ENCODE measurements around the gene HIC2.
"Not testable (repeated sequence)": the region's sequence is repeated elsewhere in the genome, so short reads cannot be mapped to it uniquely, and the experiment has no call there.

HIC2 gene

DNA sequence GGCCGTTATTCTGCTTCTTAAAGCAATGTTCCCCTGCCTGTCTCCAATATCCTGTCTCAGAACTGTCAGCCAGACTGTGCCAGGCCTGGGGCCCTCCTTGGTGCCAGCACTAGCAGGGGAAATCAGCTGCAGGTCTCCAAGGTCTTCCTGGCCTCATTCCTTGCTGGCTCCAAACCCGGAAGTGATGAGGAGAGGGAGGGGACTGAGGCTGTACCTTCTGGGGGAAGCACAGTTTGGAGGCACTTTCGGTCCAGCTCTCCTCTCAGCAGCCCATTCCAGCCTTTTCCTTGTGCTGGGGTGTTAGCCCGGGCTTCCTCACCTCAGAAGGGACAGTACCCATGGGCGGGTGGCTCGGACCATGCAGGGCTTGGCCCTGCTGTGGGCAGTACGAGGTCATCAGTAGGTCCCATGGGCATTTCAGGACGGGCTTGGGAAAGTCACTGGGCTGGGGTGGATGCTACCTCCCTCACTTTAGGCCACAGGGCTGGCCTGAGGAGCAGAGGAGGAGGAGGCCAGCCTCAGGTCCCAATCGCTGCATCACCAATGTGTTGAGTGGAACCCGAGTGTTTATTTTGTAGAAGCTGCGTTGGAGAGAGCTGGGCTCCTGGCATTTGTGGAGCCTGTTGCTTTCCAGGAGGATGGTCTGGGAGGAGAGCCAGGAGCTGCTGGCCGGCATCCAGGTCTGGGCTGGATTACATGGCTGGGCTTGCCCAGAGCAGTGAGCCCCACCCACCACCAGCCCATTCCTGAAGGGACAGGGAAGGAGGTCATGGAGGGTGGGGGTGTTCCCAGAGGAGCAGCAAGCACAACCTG is 19.0 kb downstream of the HIC2 start:
- DNase-seq (ENCODE audit: low spot score) = not testable (repeated sequence)

DNA sequence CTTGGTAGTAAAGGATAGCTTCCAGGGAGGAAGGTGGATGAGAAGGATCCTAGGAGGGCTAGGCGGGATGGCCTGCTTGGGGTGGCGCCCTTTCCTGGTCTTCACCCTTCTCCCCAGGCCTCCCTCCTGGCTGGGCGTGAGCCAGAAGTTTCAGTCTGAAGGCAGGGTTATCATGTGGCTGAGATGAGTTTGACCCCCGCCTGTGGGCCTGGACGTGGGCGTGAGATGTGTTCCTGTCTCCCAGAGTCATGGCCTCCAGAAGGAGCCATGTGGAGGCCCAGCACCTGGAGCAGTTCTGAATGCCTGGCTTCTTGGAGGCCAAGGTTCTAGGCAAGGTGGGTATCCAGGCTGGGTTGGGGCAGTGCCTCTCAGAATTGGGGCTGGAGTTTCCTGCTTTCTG is 20.8 kb downstream of the HIC2 start:
- DNase-seq (ENCODE audit: low spot score) = not testable (repeated sequence)

DNA sequence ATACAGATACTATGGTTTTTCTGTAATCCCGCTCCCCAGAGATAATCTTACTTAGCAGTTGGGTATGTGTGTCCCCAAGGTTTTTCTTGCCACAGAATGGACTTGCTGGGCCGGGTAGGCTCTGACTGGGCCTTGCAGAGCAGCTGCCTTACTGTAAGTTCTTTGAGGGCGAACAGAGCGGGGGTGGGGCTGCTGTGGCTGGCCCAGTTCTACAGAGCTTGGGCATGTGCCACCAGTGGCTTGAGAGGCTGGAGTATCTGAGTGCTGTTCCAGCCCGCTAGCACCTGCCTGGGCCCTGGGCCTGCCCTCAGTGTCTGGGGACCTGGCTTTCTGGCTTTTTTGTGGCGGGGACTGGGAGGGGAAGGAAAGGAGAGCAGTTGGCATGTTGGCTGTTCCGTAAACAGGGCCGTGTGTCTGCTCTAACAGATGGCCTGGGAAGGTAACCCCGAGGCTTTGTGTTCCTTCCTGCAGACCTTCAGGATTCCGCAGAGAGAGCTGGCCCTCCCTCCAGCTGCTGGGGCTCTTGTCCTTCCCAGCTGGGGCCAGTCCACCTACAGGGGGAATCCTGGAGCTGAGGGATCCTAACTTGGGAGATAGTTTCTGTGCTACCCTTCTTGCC is 23.0 kb downstream of the HIC2 start:
- DNase-seq (ENCODE audit: low spot score) = not testable (repeated sequence)

DNA sequence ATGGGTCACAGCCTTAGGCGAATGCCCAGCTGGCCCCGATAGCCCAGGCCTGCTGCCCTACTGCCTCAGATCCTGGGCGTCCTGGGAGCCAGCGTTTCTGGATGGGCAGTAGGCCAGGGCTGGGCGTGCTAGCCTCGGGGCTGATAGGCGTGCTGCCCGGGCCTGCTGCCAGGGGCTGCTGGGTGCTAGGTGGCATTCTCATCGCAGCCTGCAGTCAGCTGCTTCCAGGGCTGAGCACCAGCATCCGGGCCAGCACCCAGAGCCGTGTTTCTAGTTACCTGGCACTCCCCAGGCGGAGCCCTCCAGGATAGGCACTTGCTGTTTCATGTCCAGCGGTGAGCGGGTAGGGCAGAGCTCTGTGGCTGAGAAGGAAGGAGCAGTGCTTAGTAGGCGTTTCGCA is 23.5 kb downstream of the HIC2 start:
- DNase-seq (ENCODE audit: low spot score) = not testable (repeated sequence)

DNA sequence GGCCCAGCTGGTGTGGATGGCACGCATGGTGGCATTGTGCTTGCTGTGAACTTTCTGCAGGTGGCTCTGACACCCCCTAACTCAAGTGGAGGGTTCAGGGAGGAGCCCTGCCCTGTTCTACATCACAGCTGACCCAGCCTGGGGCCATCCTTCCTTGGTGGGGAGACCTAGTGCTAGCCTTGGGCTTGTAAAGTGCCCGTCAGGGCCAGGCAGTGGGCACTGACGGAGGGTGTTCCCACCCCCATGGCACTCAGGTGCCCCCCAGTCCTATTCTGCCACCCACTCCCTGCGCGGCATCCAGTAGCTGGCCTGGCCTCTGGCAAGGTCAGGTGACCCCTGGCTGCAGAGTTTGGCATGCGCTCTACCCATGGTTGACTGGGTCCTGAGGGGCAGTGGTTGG is 24.0 kb downstream of the HIC2 start:
- not testable (repeated sequence) for DNase-seq (ENCODE audit: low spot score)

DNA sequence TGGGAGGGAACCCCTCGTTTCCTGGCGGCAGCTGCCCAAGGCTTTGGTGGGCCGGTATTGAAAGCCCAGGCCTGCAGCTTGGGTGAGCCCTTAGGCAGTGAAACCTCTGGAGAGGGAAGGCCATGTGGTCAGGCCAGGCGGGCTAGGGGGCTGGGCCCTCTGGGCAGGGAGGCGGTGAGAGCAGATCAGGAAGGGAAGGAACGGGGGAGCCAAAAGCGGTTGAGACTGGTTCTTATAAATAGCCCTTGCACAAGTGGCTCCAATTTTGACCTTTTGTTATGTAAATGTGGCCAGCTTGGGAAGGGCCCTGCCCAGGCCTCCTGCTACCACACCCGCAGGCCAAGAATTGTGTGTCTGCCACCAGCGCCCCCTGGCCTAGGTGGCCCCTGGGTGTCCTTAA is 25.0 kb downstream of the HIC2 start:
- DNase-seq (ENCODE audit: low spot score) = not testable (repeated sequence)

DNA sequence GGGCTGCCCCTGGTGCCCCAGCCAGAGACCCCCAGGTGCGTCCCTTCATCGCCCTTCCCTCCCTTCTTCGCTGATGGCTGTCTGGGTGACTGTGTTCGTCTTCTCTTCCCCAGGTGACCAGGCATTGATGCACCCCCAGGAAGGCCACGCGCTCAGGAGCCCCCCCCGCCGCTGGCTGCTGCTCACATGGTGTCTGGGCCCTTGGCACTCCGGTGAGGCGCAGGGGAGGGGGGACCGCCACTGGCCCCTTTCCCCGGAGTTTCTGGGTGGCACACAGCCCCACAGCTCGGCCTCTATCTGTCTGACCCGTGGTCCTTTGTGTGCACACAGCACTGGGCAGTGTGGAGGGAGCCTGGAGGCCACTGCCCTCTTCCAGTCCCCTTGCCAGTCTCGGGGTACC is 25.5 kb downstream of the HIC2 start:
- DNase-seq (ENCODE audit: low spot score) = not testable (repeated sequence)

DNA sequence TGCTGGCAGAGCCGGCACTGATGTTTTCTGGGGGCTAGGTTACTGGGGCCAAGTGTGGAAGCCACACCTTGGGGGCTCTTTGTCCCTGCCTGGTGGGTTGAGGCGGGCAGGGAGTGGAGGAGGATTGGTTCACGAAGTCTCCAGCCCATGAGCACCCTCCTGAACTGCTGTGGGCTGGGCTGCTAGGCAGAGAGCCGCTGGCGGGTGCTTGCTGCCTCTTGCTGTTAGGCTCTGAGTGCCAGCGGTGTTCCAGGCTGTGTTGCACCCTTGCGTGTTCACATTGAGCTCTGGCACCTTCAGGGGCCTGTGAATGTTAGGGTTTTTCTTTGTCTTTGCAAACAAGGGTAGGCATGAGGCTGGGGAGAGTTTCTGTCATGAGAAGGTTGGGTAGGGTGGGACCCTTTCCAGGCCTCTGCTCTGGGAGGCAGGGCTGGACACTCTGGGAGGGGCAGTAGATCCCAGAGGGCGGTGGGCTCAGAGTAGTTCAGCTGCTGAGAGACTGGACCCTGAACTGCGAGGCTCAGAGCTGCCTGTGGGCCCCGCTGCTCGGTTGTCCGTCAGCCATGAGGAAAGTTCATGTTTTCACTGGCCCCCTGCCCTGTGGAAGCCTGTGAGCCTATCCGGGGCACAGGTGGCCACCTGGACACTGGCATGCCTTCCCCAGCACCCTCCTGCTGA is 26.0 kb downstream of the HIC2 start:
- DNase-seq (ENCODE audit: low spot score) = no peak

DNA sequence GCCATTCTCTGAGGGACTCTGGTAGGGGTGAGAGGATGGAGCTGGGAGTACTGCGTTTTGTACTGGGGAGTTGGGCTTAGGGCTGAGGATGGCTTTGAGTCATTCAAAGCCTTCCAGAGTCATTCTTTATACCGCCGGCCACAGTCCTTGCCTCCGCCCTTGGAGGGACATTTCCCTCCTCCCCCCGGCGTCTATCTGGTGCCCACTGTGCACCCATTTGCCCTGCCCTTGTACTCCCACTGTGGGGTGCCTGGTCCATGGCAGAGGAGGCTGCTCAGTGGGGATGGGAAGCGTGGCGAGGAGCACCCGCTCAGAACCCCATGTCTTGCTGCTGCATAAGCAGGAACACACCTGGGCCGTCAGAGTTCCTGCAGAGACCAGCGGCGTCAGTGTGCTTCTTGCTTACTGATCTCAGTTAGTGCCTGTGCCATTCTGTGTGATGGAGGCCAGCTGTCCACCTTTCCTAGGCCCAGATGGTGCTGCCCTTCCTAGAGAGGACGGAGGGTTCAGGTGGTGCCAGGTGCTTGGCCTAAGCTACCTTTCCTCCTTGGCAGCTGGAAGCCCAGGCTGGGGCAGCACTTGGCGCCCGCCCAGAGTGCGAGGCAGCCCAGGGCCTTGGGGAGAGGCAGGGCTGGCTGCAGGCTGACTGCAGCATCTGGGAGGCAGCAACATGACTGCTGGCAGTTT is 26.7 kb downstream of the HIC2 start:
- no peak for DNase-seq (ENCODE audit: low spot score)

DNA sequence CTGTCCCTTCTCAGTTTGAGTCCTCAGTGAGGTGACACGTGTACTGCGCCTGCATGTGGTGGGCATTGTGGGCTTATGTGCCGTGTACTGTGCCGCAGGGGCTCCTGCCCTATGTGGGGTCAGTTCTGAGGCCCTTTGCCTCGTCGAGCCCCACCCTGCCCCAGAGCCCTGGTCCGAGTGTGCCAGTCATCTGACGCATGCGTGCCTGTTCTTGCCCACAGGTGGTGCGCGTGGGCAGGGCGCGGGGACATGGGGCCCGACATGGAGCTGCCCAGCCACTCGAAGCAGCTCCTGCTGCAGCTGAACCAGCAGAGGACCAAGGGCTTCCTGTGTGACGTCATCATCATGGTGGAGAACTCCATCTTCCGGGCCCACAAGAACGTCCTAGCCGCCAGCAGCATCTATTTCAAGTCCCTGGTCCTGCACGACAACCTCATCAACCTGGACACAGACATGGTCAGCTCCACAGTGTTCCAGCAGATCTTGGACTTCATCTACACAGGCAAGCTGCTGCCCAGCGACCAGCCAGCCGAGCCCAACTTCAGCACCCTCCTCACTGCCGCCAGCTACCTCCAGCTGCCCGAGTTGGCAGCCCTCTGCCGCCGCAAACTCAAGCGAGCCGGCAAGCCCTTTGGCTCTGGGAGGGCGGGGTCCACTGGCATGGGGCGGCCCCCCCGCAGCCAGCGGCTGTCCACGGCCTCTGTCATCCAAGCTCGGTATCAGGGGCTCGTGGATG is 27.7 kb downstream of the HIC2 start:
- DNase-seq (ENCODE audit: low spot score) = no peak

DNA sequence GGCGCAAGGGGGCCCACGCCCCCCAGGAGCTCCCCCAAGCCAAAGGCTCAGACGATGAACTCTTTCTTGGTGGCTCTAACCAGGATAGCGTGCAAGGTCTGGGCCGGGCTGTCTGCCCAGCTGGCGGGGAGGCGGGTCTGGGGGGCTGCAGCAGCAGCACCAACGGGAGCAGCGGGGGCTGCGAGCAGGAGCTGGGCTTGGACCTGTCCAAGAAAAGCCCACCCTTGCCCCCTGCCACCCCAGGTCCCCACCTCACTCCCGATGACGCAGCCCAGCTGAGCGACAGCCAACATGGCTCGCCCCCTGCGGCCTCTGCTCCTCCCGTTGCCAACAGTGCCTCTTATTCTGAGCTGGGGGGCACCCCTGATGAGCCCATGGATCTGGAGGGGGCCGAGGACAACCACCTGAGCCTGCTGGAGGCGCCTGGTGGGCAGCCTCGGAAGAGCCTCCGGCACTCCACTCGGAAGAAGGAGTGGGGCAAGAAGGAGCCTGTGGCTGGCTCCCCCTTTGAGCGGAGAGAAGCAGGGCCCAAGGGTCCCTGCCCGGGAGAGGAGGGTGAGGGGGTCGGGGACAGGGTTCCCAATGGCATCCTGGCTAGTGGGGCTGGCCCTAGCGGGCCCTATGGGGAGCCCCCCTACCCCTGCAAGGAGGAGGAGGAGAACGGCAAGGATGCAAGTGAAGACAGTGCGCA is 28.4 kb downstream of the HIC2 start:
- no peak for DNase-seq (ENCODE audit: low spot score)

DNA sequence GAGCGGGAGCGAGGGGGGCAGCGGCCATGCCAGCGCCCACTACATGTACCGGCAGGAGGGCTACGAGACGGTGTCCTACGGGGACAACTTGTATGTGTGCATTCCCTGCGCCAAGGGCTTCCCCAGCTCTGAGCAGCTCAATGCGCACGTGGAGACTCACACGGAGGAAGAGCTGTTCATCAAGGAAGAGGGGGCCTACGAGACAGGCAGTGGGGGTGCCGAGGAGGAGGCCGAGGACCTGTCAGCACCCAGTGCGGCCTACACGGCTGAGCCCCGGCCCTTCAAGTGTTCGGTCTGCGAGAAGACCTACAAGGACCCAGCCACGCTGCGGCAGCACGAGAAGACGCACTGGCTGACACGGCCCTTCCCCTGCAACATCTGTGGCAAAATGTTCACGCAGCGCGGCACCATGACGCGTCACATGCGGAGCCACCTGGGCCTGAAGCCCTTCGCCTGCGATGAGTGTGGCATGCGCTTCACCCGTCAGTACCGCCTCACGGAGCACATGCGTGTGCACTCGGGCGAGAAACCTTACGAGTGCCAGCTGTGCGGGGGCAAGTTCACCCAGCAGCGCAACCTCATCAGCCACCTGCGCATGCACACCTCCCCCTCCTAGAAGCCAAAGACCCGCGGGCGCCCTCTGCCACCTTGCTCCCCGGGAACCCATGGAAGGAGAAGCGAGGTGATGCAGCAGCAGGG is 29.1 kb downstream of the HIC2 start:
- no peak for DNase-seq (ENCODE audit: low spot score)

DNA sequence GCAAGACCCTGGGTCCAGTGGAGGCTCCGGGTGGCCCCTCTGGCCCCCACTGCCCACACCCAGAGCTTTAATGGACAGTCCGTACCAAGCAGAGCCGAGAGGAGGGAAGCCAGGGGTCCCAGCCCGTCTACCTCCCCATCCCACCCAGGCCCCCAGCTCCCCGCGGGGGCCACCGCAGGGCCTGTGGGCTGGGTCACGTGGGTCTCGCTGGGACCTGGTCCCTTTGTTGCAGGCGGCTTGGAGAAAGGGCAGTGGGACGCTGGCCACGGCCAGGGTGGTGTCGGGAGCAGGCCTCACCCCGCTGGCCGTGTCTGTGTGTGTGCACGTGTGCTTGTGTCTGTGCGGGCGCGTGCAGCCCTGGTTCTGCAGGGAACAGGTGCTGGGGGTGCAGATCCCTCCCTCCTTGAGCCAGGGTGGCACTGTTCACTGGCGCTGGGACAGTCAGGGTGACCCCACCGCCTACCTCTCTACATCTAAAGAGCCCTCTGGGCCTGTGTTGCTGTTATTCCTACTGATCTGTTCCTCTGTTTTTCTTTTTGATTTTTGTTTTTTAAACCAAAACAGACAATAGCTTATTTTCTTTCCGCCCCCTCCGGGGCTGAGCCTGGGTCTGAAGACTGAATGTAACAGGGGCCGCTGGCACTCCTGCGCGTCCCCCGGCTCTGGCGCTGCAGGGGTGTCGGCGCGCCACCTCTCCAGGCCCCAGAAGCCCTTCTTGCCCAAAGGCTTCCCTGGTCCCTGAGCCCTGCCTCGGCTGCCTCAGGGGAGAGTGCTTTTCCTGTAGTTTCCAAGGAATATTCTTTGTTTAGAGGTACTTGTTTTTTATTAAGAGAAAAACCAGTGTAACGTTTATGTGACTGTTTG is 29.9 kb downstream of the HIC2 start:
- no peak for DNase-seq (ENCODE audit: low spot score)

DNA sequence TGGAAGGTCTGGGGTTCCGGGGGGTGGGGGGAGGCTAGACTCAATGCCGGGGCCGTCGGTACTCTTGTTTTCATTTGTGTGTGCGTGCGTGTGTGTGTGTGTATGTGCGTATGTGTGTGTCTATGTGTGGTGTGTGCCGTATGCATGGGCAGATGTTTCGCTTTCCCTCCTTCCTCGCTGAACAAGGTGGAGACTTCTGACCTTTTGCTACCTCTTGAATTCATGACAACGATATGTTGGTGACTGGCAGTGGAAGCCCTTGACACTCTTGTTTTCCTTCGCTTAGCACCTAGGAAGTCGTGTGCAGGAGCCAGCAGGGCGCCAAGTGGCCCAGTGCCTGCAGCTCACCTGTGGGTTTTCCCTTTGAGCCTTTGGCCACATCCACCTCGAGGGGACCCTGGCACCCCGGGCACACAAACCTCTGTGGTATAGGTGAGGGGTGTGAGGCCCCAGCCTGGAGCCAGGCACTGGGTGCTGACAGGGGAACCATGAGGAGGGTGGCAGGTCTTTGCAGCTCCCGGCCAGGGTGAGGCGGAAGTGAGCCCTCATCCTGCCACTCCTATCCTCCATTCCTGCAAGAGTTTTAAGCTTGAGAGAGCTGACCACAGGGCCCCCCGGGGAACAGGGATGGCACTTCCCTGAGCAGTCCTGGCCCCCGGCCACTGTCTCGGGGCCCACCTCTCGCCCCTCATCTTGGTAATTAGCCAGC is 30.7 kb downstream of the HIC2 start:
- no peak for DNase-seq (ENCODE audit: low spot score)

DNA sequence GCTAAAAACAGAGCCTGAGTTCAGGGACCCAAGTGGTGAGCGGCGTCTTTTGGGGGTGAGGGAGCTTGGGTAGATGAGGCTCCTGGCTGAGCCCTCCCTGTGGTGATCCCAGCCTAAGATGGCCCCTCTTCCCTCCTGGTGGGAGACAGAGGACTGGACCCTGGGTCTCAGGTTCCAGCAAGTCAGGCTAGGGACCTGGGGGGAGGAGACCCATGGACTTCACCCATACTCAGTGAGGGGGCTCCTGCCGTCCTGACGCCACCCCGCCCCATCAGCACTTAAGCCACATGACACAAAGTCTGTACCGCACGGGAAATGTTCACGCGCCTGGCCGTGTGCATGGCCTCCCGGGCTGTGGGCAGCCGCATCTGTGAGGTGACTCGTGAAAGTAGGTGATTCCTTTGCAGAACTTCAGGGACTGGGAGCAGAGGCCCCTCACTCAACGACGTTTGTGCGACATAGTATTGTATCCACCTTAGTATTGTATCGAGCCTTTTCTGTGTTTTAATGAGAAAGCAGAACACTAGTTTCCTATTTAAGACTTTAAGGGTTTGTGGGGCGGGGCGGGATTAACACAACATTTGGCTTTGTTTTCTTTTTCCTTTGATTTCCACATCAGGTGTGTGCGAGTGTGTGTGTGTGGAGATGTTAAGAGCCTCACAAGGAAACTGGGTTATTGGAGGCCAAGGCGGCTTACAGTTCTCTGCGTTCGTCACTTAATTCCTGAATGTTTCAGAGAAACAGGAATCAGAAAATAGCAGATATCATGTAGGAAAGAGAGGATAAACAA is 31.7 kb downstream of the HIC2 start:
- DNase-seq (ENCODE audit: low spot score) = no peak

DNA sequence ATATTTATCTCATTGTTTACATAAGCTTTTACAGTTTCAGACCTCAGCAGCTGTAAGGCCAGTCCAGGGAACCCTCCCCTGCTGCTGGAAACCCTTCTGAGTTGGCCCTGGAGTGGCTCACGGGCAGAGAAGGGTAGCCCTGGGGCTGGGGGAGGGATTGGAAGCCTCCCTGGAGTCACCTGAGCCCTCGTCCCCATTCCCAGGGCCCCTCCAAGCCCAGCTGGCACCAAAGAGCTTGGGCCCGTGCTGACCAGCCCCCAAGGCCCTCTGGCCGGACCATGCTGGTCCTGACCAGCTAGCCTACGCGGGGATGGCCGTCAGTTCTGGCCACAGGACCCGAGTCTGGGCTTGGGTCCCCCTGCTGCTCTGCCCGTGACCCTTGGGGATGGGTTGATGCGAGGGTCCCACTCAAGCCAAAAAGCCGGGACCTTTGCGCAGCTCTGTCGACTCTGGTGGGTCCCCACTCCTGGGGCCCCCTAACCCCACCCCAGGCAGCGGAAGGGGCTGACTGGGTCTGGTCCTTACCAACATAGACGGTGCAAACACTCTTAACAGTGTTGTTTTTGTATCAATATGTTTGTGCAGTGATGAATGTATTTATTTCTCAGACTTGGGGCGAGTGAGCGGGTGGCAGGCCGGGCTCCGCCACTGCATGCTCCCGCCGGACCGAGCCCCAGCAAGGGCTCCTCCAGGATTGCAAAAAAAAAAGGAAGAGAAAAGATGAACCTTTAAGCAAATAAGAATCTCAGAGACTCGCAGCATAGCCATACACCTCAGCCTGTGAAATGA is 32.6 kb downstream of the HIC2 start:
- DNase-seq (ENCODE audit: low spot score) = no peak

DNA sequence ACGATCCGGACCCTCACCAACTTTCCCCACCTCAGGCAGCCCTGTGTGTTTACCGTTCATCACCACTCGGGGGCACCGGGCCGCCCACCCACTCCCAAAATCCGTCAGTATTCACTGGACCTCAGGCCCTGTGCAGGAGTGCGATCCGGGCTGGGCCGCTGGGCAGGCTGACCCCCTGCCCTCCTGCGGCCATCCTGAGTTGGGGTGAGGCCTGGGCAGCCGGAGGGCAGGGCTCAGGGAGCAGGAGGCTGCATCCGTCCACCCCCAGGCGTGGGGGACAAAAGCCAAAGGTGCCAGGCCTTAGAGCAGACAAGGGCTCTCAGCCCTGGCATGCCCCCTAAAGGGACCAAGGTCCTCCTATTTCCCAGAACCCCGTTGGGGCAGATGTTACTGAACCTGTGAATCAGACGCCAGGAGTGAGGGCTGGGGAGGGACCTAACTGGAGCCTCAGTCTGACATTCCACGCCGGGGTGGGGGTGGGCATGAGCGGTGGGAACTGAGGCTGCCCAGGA is 33.2 kb downstream of the HIC2 start:
- no peak for DNase-seq (ENCODE audit: low spot score)
